HG03175 (cell line): Measurements from ENCODE around the gene DSTN.

Experiments used
- ATAC-seq: cut with Tn5 transposase; IDR thresholded peaks from one replicate; pipeline ENCODE4 v1.9.1; 2021; ENCODE audit warnings: mild to moderate bottlenecking, moderate library complexity; ENCODE audit not compliant: unreplicated experiment

DSTN gene

GRCh38 chr20:17636523-17637412 is 66.9 kb downstream of the DSTN start:
- ATAC-seq, result no peak

- no peak for ATAC-seq
Observed at GRCh38 chr20:17637413-17637780, 67.5 kb downstream of the DSTN start.

GRCh38 chr20:17637985-17638640 is 68.2 kb downstream of the DSTN start:
- ATAC-seq, result no peak

GRCh38 chr20:17638835-17639407 is 69.0 kb downstream of the DSTN start:
- no peak for ATAC-seq

- no peak for ATAC-seq
Observed at GRCh38 chr20:17640146-17640874, 70.4 kb downstream of the DSTN start.

- no peak for ATAC-seq
Observed at GRCh38 chr20:17640875-17641378, 71.1 kb downstream of the DSTN start.

- no peak for ATAC-seq
Observed at GRCh38 chr20:17641520-17641964, 71.7 kb downstream of the DSTN start.

- ATAC-seq, result no peak
Observed at GRCh38 chr20:17641993-17642392, 72.1 kb downstream of the DSTN start.

GRCh38 chr20:17642404-17643269 is 72.8 kb downstream of the DSTN start:
- ATAC-seq, result no peak

GRCh38 chr20:17643531-17644188 is 73.8 kb downstream of the DSTN start:
- no peak for ATAC-seq

GRCh38 chr20:17644451-17644850 is 74.6 kb downstream of the DSTN start:
- ATAC-seq, result no peak

- ATAC-seq, result no peak
Observed at GRCh38 chr20:17645010-17645409, 75.1 kb downstream of the DSTN start.

- ATAC-seq, result no peak
Observed at GRCh38 chr20:17645546-17646208, 75.8 kb downstream of the DSTN start.

- ATAC-seq, result no peak
Observed at GRCh38 chr20:17646209-17646960, 76.5 kb downstream of the DSTN start.

GRCh38 chr20:17646961-17647301 is 77.1 kb downstream of the DSTN start:
- no peak for ATAC-seq

- ATAC-seq, result no peak
Observed at GRCh38 chr20:17647391-17648314, 77.8 kb downstream of the DSTN start.

- no peak for ATAC-seq
Observed at GRCh38 chr20:17648315-17648646, 78.4 kb downstream of the DSTN start.
